GM18867 (cell line): ENCODE measurements around the gene GRAMD4.
A peak's percentile ranks its signal among the peaks of the same experiment; 100 is the strongest.

Experiments used
- ATAC-seq: cut with Tn5 transposase; IDR thresholded peaks from one replicate; pipeline ENCODE4 v1.9.1; 2021; ENCODE audit warnings: mild to moderate bottlenecking, moderate library complexity; ENCODE audit not compliant: unreplicated experiment

The GRAMD4 gene

GRCh38 chr22:46682011-46682731 is 62.0 kb downstream of the GRAMD4 start:
- no peak for ATAC-seq

GRCh38 chr22:46684706-46685105 is 64.5 kb downstream of the GRAMD4 start:
- peak; percentile 54 for ATAC-seq

DNA sequence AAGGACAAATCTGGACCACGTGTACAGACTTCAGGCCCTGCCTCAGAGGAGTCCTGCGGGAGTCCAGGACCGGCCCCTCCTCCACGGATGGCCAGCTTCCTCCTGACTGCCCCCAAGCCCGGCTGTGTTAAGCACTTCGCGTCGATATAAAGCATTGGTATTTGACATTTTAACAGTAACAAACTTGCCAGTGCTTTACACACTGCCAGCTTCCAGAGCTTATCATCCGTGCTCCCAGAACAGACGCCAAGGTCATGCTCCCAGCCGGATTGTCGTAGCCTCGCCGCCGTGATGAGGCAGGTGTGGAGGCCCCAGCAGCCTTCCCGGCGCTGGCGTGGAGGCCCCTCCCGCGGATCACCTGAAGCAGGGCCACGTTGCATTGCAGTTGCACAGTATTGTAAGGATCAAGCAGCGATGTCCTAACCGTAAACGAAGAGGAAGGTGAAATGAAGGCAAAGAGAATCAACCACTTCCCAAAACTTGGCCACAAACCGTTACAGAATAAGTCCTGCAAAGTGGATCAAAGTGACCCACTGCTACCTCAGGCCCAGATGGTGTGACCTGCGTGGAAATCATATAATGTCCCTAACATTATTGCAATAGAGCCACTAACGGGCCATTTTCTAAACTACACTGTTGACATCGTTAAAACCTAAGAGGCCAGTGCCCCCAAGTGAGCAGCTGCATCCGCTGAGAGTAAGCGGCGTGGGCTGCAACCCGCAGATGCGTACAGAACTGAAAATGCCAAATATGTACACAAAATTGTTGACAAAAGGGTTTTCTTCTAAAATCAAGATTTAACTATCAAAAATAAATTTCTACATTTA is 66.2 kb downstream of the GRAMD4 start:
- no peak for ATAC-seq

- no peak for ATAC-seq
These were observed 66.9 kb downstream of the GRAMD4 start for GRCh38 chr22:46687048-46687444.

DNA sequence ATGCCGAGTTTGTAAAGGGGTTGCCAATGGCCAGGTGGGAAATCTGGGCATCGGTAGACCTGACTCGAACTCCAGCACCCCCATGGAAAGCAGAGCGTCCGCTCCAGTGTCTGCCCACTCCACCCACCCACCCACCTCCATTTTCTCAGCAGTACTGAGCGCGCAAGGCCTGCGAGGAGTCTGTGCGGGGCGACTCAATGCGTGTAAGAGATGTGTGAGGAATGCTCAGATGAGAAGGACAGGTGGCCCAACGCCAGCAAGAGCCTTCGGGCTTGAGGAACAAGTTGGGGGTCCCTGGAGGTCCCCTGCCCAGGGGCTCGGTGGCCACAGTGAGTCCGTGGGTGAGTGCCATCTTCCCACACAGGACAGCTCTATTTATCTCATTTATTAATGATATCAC is 67.3 kb downstream of the GRAMD4 start:
- ATAC-seq: no peak

GRCh38 chr22:46688949-46689348 is 68.8 kb downstream of the GRAMD4 start:
- no peak for ATAC-seq

DNA sequence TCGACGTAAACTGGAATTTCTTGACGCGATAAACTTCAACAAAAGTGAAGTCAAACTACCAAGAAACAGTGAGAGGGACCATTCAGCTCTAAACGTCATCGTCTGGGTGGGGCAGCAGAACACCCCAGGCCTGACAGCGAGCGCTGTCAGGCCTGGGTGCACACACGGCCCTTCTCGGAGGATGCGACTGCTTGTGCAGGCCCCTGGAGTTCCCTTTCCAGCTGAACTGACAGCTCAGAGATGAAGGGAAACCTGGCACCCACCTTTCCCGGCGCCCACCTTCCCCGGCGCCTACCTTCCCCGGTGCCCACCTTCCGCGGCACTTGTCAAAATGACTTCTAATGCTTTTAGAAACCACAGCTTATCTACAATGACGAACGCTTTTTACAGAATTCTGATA is 70.0 kb downstream of the GRAMD4 start:
- no peak for ATAC-seq

DNA sequence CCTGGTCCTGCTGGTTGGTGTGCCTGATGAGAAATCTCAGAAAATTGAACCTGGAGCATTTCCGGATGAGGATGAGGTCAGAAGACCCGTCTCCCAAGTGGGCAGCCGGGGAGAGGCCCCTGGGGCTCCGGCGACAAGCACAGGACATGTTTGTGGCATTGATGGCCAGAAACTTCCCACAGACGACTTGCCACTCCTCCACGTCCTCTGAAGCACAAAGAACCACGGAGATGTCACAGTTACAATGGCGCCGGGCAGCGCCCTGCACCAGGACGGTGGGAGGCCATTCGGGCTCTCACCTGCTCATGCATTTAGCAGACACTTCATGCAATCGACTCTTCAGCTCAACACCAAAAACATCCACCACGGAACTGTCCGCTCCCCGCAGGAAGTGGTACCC is 71.4 kb downstream of the GRAMD4 start:
- no peak for ATAC-seq

GRCh38 chr22:46693634-46694415 is 73.6 kb downstream of the GRAMD4 start:
- no peak for ATAC-seq

GRCh38 chr22:46694416-46695170 is 74.4 kb downstream of the GRAMD4 start:
- no peak for ATAC-seq

DNA sequence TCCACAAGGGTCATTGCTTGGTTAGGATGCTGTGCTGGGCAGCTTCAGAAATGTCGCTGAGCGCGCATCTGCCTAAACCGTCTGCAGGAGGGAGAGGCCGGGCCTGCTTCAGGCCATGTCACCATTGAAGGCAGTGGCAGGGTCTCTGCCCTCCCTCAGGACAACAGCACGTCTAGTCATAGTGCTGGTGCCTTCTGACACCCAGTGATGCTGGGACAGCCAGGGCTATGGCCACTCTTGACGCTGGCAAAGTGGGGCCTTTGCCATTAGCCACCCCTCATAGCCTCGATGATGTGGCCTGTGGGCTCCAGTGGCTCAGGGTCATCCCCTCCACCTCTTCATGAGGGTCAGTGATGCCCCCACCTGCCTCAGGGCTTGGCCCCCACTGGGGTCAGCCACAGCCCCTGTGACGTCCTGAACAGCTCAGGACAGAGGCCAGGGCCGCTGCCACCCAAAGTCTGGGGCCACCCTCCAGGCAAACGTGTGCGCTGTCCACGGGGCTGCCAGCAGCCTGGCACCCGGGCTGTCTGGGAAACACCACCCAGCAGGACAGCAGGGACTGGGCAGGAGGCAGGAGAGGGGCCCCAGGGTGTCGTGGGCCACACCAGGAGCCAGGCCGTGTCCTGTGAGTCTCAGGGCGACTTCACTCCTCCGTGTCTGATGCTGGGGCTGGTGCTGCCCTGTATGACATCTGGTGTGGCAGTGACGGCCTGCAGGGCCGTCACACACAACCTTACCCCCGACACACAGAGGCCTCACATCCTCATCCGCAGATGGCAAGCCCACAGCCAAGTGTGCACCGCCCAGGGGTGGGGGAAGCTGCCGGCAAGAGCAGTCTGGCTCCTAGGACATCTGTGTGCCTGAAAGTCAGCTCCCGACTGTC is 75.4 kb downstream of the GRAMD4 start:
- no peak for ATAC-seq

DNA sequence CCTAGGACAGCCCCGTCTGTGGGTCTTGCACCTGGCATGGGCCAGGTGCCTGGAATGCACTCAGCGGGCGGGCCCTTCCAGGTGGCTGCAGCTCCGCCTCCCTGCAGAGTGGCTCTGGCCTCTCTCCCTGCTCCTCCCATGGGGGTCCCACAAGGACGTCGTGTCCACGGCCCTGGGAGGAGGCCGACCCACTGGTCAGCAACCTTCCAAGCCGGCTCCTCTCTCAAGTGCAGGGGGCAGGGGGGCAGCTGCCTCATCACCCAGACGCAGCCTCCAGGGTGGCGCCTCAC is 76.0 kb downstream of the GRAMD4 start:
- ATAC-seq: no peak

DNA sequence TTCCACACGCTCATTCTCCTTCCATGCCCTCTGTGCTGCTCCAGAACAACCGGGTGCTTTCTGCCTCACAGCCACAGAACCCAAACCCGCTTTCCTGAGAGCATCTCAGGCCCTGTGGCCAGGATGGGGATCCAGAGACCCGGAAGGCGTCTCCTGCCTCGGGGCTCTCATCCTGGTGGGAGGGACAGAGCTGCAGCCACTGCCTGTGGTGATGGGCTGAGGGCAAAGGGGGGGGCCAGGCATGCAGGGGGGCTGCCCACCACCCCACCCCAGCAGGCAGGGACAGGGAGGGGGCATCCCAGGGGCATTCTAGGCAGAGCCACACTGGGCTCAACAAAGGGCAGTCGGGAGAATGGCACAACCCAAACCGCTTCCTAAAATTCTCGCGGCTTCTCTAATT is 76.4 kb downstream of the GRAMD4 start:
- no peak for ATAC-seq

- ATAC-seq: no peak
These were observed 77.8 kb downstream of the GRAMD4 start for GRCh38 chr22:46697811-46698515.

GRCh38 chr22:46699091-46699490 is 78.9 kb downstream of the GRAMD4 start:
- ATAC-seq: no peak

- no peak for ATAC-seq
These were observed 81.1 kb downstream of the GRAMD4 start for GRCh38 chr22:46701262-46701661.

GRCh38 chr22:46703171-46703995 is 83.2 kb downstream of the GRAMD4 start:
- ATAC-seq: no peak

GRCh38 chr22:46703996-46704370 is 83.8 kb downstream of the GRAMD4 start:
- no peak for ATAC-seq

GRCh38 chr22:46706060-46706459 is 85.9 kb downstream of the GRAMD4 start:
- no peak for ATAC-seq
